Body of pancreas (tissue), 4 donors: ENCODE results near the gene RCVRN. TPM values are rescaled to one million over a fixed set of nuclear protein-coding genes. Genes with fewer than 3 reads are reported as not detected.

ENCODE experiments used
- ATAC-seq: fragments of 150-250 bp; one replicate; pipeline ENCODE4 v1.9.1; 2016
- DNase-seq, 4 donors: peaks; one replicate each; pipeline ENCODE4 v3.0.0-alpha.2; 2019
- H3K27ac ChIP-seq, 4 donors: fragments of 200-600 bp; sonication (generic); 1 replicate in 3 of 4; 2 replicates in 1 of 4; pipeline versions ENCODE4 v1.5.1 to v1.6.1; 2016 to 2019; ENCODE audit warnings: mild to moderate bottlenecking in 1 of 4, mixed read lengths in 1 of 4, moderate library complexity in 1 of 4
- H3K27me3 ChIP-seq, 2 donors: fragments of 200-600 bp; sonication (generic); one replicate each; pipeline ENCODE4 v1.6.0; 2016; ENCODE audit warnings: mild to moderate bottlenecking in 1 of 2
- H3K36me3 ChIP-seq, 2 donors: fragments of 200-600 bp; sonication (generic); replicated peaks in 1 of 2; 2 replicates each; pipeline ENCODE4 v1.5.1; 2016; ENCODE audit warnings: low read depth in 2 of 2; ENCODE audit not compliant: insufficient read depth in 1 of 2
- H3K4me1 ChIP-seq: fragments of 200-600 bp; sonication (generic); one replicate; pipeline ENCODE4 v1.6.0; 2016
- H3K4me3 ChIP-seq, 2 donors: fragments of 200-600 bp; sonication (generic); 1 replicate in 1 of 2; 2 replicates in 1 of 2; pipeline ENCODE4 v1.5.1; 2016 to 2019
- H3K9me3 ChIP-seq, 3 donors: fragments of 200-600 bp; sonication (generic); 1 replicate in 2 of 3; 2 replicates in 1 of 3; pipeline ENCODE4 v1.5.1; 2016
- CTCF ChIP-seq, 7 experiments: fragments of 450-650 bp in 4 of 7; fragments of 200-600 bp in 3 of 7; sonication (generic) in 3 of 7; IDR thresholded peaks; one replicate each; pipeline ENCODE4 v1.5.1; 2016 to 2019; ENCODE audit warnings: antibody characterized with exemption in 7 of 7
- POLR2A ChIP-seq, 3 donors: fragments of 450-650 bp; IDR thresholded peaks; one replicate each; pipeline ENCODE4 v1.6.1; 2016; ENCODE audit warnings: antibody characterized with exemption in 3 of 3, mild to moderate bottlenecking in 2 of 3
- WGBS, 2 donors: methylation state at CpG; one replicate each; pipeline ENCODE4 v1.1.5; 2017; 5-methylcytosine and 5-hydroxymethylcytosine counted together
- intact Hi-C: fragments of 100-400 bp; cut with DNase I; formaldehyde crosslinking; loops from one replicate; pipeline ENCODE4 v1.15.1; 2023
- total RNA-seq, 2 donors: library from RNA; depleted of rRNA; stranded (reverse); fragments of >200 nt; gene quantifications; one replicate each; pipeline ENCODE4 v1.1.0, GENCODE V29; 2016

RCVRN gene
- total RNA-seq, 2 donors from 2014 or later = not detected

GRCh38 chr17:9899280-9900043 is 5.6 kb downstream of the RCVRN start:
- Histone ChIP-seq H3K27me3 (no peaks in the 10 kb centered on the region), H3K9me3 (no peaks in the 10 kb centered on the region), H3K4me3 (no peak overlapping the region), H3K27ac (peak overlapping the region in 1 of 4 donors; percentile 30), H3K4me1 (no peaks in the 10 kb centered on the region), H3K36me3 (no peaks in the 10 kb centered on the region)
- TF ChIP-seq CTCF (IDR thresholded peaks at IDR 0.05) (no peak), POLR2A (IDR thresholded peaks at IDR 0.05) (no peak)
- WGBS, 2 donors = 60 to 71% methylated on average over 21 of the region's 21 CpGs
- ATAC-seq (peak; percentile 62), DNase-seq (peak; percentile 34 to 53 (median 39))
- intact Hi-C loops = no loop called here

DNA sequence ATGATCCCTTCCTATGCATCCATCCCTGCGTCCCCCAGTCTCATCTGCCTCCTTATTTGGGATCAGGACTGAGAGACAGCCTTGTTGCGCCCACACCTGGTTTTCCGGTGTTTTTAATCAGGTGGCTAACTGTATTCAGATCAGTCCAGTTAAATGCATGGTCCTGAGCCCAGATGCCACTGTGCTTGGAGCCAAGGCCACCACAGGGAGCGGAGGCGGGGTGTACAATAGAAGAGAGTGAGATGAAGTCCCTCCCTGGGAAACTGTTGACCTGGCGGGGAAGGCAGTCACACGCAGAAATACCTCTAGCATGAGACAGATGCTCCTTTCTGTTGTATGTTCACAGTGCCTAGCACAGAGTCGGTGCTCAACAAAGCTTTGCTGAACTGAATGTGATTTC is 6.3 kb downstream of the RCVRN start:
- peak overlapping the region in 1 of 4 donors; percentile 30 for H3K27ac ChIP-seq

DNA sequence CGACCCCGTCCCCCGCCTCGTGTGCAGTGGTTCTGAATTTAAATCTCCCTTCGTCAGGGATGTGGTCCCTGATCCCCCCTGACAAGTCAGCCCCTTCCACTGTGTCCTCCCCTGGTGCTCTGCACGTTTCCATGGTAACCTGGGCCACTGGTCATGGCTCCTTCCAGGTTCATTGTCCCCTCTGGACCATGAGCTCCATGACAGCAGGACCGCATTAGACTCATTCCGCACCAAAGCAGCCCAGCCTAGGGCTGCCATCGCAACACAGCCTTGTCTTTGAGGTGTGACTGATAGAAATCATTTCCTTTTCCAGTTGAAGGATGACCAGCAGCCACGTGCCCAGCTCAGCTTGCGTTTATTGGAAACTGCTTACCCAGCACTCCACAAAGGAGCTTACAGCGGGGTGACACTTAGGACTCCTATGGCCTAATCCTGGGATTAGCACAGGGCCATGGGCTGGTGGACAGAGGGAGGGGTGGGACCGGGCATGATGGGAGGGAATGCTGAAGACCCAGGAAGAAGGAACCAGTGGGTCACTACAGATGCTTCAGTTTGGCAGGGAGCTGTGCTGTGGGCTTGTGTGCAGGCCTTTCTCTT is 7.6 kb downstream of the RCVRN start:
- Histone ChIP-seq H3K27ac (no peak overlapping the region), H3K36me3 (no peaks in the 10 kb centered on the region), H3K4me3 (no peak overlapping the region), H3K4me1 (no peaks in the 10 kb centered on the region), H3K9me3 (no peaks in the 10 kb centered on the region), H3K27me3 (no peaks in the 10 kb centered on the region)
- no peak for DNase-seq
- no peak for ATAC-seq
- intact Hi-C loops = no loop called here
- 55 to 70% methylated on average over 12 of the region's 13 CpGs for WGBS, 2 donors
- TF ChIP-seq CTCF (IDR thresholded peaks at IDR 0.05) (no peak), POLR2A (IDR thresholded peaks at IDR 0.05) (no peak)

More for the DNA sequence above, 6.3 kb downstream of the RCVRN start:
- DNase-seq = no peak
- TF ChIP-seq CTCF (IDR thresholded peaks at IDR 0.05) = no peak
- TF ChIP-seq POLR2A (IDR thresholded peaks at IDR 0.05) = no peak
- ATAC-seq = no peak
- intact Hi-C loops = no loop called here
- H3K36me3 ChIP-seq = no peaks in the 10 kb centered on the region
- H3K9me3 ChIP-seq = no peaks in the 10 kb centered on the region
- no peak overlapping the region for H3K4me3 ChIP-seq
- WGBS, 2 donors = 72 to 76% methylated on average over 8 of the region's 8 CpGs
- no peaks in the 10 kb centered on the region for H3K27me3 ChIP-seq
- no peaks in the 10 kb centered on the region for H3K4me1 ChIP-seq

DNA sequence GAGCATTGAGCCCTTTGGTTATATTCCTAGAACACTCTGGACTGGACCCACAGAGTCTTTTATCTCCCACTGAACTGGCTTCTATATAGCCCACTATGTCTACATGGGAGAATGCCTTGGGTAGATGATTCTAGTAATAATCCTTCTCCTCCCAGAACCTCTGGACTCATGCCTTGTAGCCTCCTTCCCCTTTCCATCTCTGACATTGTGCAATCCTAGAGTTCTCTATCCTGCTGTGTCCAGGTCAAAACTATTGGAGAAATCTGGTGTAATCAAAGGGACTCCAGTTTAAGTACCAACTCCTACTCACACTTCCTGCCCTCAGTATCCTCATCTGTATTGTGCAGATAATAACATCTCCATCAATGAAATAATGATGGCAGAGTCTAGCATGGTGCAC is 9.1 kb downstream of the RCVRN start:
- no peaks in the 10 kb centered on the region for H3K9me3 ChIP-seq
- no peak for DNase-seq
- TF ChIP-seq POLR2A (IDR thresholded peaks at IDR 0.05) = no peak
- no peak for TF ChIP-seq CTCF (IDR thresholded peaks at IDR 0.05)
- H3K4me1 ChIP-seq = no peaks in the 10 kb centered on the region
- ATAC-seq = no peak
- H3K27me3 ChIP-seq = no peaks in the 10 kb centered on the region
- H3K4me3 ChIP-seq = no peak overlapping the region
- intact Hi-C loops = no loop called here
- H3K36me3 ChIP-seq = no peaks in the 10 kb centered on the region
- H3K27ac ChIP-seq = no peak overlapping the region

DNA sequence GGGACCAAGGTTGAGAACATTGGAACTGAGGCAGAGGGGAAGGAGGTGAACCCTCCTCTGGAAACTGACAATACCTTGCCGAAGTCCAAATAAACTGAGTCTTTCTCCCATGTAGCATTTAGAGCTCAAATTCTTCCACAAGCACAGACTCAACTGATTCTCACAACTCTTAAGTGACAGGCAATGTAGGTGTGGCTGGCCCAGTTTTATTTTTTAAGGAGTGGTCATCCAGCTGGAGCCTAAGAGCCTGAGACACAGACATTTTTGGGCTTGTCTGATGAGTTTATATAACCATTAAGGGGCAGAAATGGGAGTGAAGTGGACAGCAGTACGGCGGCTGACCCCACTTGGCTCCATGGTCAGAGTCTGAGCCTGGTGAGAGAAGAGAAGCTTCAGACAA is 10.8 kb downstream of the RCVRN start:
- no peaks in the 10 kb centered on the region for H3K9me3 ChIP-seq
- DNase-seq (no peak), ATAC-seq (no peak)
- H3K27ac ChIP-seq = no peak overlapping the region
- no peaks in the 10 kb centered on the region for H3K36me3 ChIP-seq
- intact Hi-C loops = no loop called here
- no peak for TF ChIP-seq POLR2A (IDR thresholded peaks at IDR 0.05)
- TF ChIP-seq CTCF (IDR thresholded peaks at IDR 0.05) = no peak
- H3K27me3 ChIP-seq = no peaks in the 10 kb centered on the region
- H3K4me1 ChIP-seq = no peaks in the 10 kb centered on the region
- 74 to 89% methylated on average over 3 of the region's 3 CpGs for WGBS, 2 donors
- H3K4me3 ChIP-seq = no peak overlapping the region
